Measurements from ENCODE around the gene NFKBIZ. TPM values are rescaled to one million over a fixed set of nuclear protein-coding genes. Genes with fewer than 3 reads are reported as not detected.

Gene NFKBIZ
- total RNA-seq, 4 donors from 2014 or later: 49.8 to 103 (median 95.4) TPM

GRCh38 chr3:101868534-101869464 lies 19.5 kb downstream of the NFKBIZ start:
- TF ChIP-seq POLR2AphosphoS5 (IDR thresholded peaks at IDR 0.05): peak; percentile 9 to 50
- TF ChIP-seq, protein P1, sequence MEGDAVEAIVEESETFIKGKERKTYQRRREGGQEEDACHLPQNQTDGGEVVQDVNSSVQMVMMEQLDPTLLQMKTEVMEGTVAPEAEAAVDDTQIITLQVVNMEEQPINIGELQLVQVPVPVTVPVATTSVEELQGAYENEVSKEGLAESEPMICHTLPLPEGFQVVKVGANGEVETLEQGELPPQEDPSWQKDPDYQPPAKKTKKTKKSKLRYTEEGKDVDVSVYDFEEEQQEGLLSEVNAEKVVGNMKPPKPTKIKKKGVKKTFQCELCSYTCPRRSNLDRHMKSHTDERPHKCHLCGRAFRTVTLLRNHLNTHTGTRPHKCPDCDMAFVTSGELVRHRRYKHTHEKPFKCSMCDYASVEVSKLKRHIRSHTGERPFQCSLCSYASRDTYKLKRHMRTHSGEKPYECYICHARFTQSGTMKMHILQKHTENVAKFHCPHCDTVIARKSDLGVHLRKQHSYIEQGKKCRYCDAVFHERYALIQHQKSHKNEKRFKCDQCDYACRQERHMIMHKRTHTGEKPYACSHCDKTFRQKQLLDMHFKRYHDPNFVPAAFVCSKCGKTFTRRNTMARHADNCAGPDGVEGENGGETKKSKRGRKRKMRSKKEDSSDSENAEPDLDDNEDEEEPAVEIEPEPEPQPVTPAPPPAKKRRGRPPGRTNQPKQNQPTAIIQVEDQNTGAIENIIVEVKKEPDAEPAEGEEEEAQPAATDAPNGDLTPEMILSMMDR (IDR thresholded peaks at IDR 0.05): no peak
- no peak for TF ChIP-seq EP300 (IDR thresholded peaks at IDR 0.05)
- TF ChIP-seq POLR2A (IDR thresholded peaks at IDR 0.05; ENCODE audit: low read depth): no peak
- Histone ChIP-seq H3K36me3 (no peaks in the 10 kb centered on the region), H3K4me1 (peaks cover 10 to 14% (median 12%) of the 10 kb centered on the region in 4 donors), H3K9me3 (no peaks in the 10 kb centered on the region), H3K27me3 (no peaks in the 10 kb centered on the region), H3K27ac (replicated peaks in 1 of 4) (no peak overlapping the region), H3K4me3 (no peak overlapping the region)
- 92% methylated on average over 12 of the region's 12 CpGs for WGBS
- no peak for DNase-seq (ENCODE audit: extremely low spot score)
- intact Hi-C loops (cut with DNase I): no loop called here

- no peak for DNase-seq (ENCODE audit: extremely low spot score)
- intact Hi-C loops (cut with DNase I): no loop called here
- WGBS: 96% methylated on average over 5 of the region's 5 CpGs
- Histone ChIP-seq H3K27ac (replicated peaks in 1 of 4) (no peak overlapping the region), H3K9me3 (no peaks in the 10 kb centered on the region), H3K36me3 (no peaks in the 10 kb centered on the region), H3K27me3 (no peaks in the 10 kb centered on the region), H3K4me1 (peaks cover 10 to 14% (median 12%) of the 10 kb centered on the region in 4 donors), H3K4me3 (no peak overlapping the region)
- TF ChIP-seq, protein P1 (IDR thresholded peaks at IDR 0.05): no peak
- TF ChIP-seq EP300 (IDR thresholded peaks at IDR 0.05): no peak
- no peak for TF ChIP-seq POLR2AphosphoS5 (IDR thresholded peaks at IDR 0.05)
- no peak for TF ChIP-seq POLR2A (IDR thresholded peaks at IDR 0.05; ENCODE audit: low read depth)
These were observed 20.8 kb downstream of the NFKBIZ start for GRCh38 chr3:101870138-101870537.

GRCh38 chr3:101873619-101874018 lies 24.3 kb downstream of the NFKBIZ start:
- no peaks in the 10 kb centered on the region for H3K27me3 ChIP-seq
- 62% methylated on average over 2 of the region's 2 CpGs for WGBS
- no peaks in the 10 kb centered on the region for H3K9me3 ChIP-seq
- intact Hi-C loops (cut with DNase I): no loop called here
- peaks cover 0 to under 1% (median 0%) of the 10 kb centered on the region in 4 donors for H3K4me1 ChIP-seq
- H3K27ac ChIP-seq (replicated peaks in 1 of 4): no peak overlapping the region
- DNase-seq (ENCODE audit: extremely low spot score): no peak
- no peak overlapping the region for H3K4me3 ChIP-seq
- H3K36me3 ChIP-seq: no peaks in the 10 kb centered on the region
- TF ChIP-seq EP300 (IDR thresholded peaks at IDR 0.05): no peak
- TF ChIP-seq, protein P1 (IDR thresholded peaks at IDR 0.05): no peak
- TF ChIP-seq POLR2AphosphoS5 (IDR thresholded peaks at IDR 0.05): no peak
- no peak for TF ChIP-seq POLR2A (IDR thresholded peaks at IDR 0.05; ENCODE audit: low read depth)

GRCh38 chr3:101876142-101876541 lies 26.8 kb downstream of the NFKBIZ start:
- Histone ChIP-seq H3K4me1 (no peaks in the 10 kb centered on the region), H3K36me3 (no peaks in the 10 kb centered on the region), H3K4me3 (no peak overlapping the region), H3K27me3 (no peaks in the 10 kb centered on the region), H3K9me3 (no peaks in the 10 kb centered on the region), H3K27ac (replicated peaks in 1 of 4) (no peak overlapping the region)
- WGBS: 75% methylated on average over 8 of the region's 8 CpGs
- no peak for DNase-seq (ENCODE audit: extremely low spot score)
- intact Hi-C loops (cut with DNase I): no loop called here
- no peak for TF ChIP-seq POLR2AphosphoS5 (IDR thresholded peaks at IDR 0.05)
- no peak for TF ChIP-seq POLR2A (IDR thresholded peaks at IDR 0.05; ENCODE audit: low read depth)
- no peak for TF ChIP-seq EP300 (IDR thresholded peaks at IDR 0.05)
- TF ChIP-seq, protein P1 (IDR thresholded peaks at IDR 0.05): no peak
